OCI-LY3 (cell line): ENCODE data around the gene ACOX1.

Experiments used
- H2AFZ ChIP-seq: fragments of 200-600, 300-600 bp; shearing (Covaris generic); 2 replicates; pipeline ENCODE4 v1.6.0; 2014; ENCODE audit warnings: antibody characterized with exemption, low read depth, low read length
- H3K27ac ChIP-seq: fragments of 200-600, 300-600 bp; sonication (generic); 2 replicates; pipeline ENCODE4 v1.5.1; 2014; ENCODE audit warnings: mild to moderate bottlenecking, low read length, moderate library complexity, mixed read lengths
- H3K27me3 ChIP-seq: fragments of 200-600, 300-600 bp; sonication (generic); 2 replicates; pipeline ENCODE4 v1.6.1; 2014; ENCODE audit warnings: low read depth, low read length, mixed read lengths
- H3K36me3 ChIP-seq: fragments of 200-600, 300-600 bp; sonication (generic); replicated peaks from 2 replicates; pipeline ENCODE3; 2014; ENCODE audit warnings: low read depth, low read length, mixed read lengths
- H3K4me1 ChIP-seq: fragments of 300-600, 200-600 bp; sonication (generic); 2 replicates; pipeline ENCODE4 v1.6.1; 2014; ENCODE audit warnings: low read length, mixed read lengths
- H3K4me2 ChIP-seq: fragments of 200-600, 300-600 bp; sonication (generic); 2 replicates; pipeline ENCODE4 v1.6.1; 2014; ENCODE audit warnings: low read length, mixed read lengths
- H3K4me3 ChIP-seq: fragments of 300-600, 200-600 bp; sonication (generic); 2 replicates; pipeline ENCODE4 v1.5.1; 2014; ENCODE audit warnings: antibody characterized with exemption, mild to moderate bottlenecking, low read length, moderate library complexity
- H3K79me2 ChIP-seq: fragments of 300-600, 200-600 bp; shearing (Covaris generic); 2 replicates; pipeline ENCODE4 v1.6.1; 2014; ENCODE audit warnings: mild to moderate bottlenecking, low read length, mixed read lengths
- H3K9ac ChIP-seq: fragments of 300-600, 200-600 bp; shearing (Covaris generic); 2 replicates; pipeline ENCODE4 v1.6.0; 2014; ENCODE audit warnings: mild to moderate bottlenecking, low read length, moderate library complexity
- H3K9me3 ChIP-seq: fragments of 200-600, 300-600 bp; shearing (Covaris generic); 2 replicates; pipeline ENCODE4 v1.6.1; 2014; ENCODE audit warnings: low read length, mixed read lengths; ENCODE audit not compliant: insufficient read depth
- H4K20me1 ChIP-seq: fragments of 200-600, 300-600 bp; sonication (generic); 2 replicates; pipeline ENCODE4 v1.6.1; 2016; ENCODE audit warnings: low read length, mixed read lengths; ENCODE audit not compliant: insufficient read depth
- CTCF ChIP-seq: fragments of 200-600, 300-600 bp; sonication (generic); IDR thresholded peaks from 2 replicates; pipeline ENCODE4 v1.5.1; 2014; ENCODE audit warnings: antibody characterized with exemption, low read length, low read depth
- EZH2phosphoT487 ChIP-seq: fragments of 200-600 bp; shearing (Covaris generic); IDR thresholded peaks from 2 replicates; pipeline ENCODE4 v1.6.1; 2018; ENCODE audit warnings: antibody characterized with exemption, mixed run types, low read depth

Gene ACOX1

GRCh38 chr17:76024353-76024752, 45.4 kb upstream of the ACOX1 start:
- Histone ChIP-seq H3K27ac (no peak overlapping the region), H3K27me3 (no peaks in the 10 kb centered on the region), H3K4me2 (no peak overlapping the region), H3K4me1 (no peaks in the 10 kb centered on the region), H3K36me3 (no peaks in the 10 kb centered on the region), H3K79me2 (no peaks in the 10 kb centered on the region), H3K4me3 (no peak overlapping the region), H3K9ac (no peak overlapping the region), H3K9me3 (no peaks in the 10 kb centered on the region), H2AFZ (no peak overlapping the region), H4K20me1 (no peaks in the 10 kb centered on the region)
- TF ChIP-seq CTCF (no peak), EZH2phosphoT487 (no peak)

DNA sequence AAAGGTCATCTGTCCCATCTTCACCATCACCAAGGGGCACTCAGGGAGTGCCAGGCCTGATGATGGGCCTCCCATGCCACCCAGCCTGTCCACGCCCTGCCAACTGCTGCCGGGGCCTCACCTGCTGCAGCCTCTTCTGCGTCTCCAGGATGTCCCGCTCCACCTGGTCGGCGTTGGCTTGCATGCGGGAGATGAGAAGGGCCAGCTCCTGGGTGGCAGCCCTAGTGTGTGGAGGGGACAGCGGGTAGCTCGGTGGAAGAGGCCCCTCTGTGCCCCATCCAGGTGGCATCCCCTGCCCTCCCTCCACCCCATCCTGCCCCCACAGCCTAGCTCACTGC, 44.9 kb upstream of the ACOX1 start:
- no peak overlapping the region for H2AFZ ChIP-seq
- H3K79me2 ChIP-seq, result no peaks in the 10 kb centered on the region
- H3K36me3 ChIP-seq, result no peaks in the 10 kb centered on the region
- no peak for TF ChIP-seq CTCF
- TF ChIP-seq EZH2phosphoT487, result no peak
- H3K4me3 ChIP-seq, result no peak overlapping the region
- H4K20me1 ChIP-seq, result no peaks in the 10 kb centered on the region
- no peak overlapping the region for H3K4me2 ChIP-seq
- H3K27me3 ChIP-seq, result no peaks in the 10 kb centered on the region
- H3K4me1 ChIP-seq, result no peaks in the 10 kb centered on the region
- H3K9me3 ChIP-seq, result no peaks in the 10 kb centered on the region
- H3K9ac ChIP-seq, result no peak overlapping the region
- no peak overlapping the region for H3K27ac ChIP-seq

DNA sequence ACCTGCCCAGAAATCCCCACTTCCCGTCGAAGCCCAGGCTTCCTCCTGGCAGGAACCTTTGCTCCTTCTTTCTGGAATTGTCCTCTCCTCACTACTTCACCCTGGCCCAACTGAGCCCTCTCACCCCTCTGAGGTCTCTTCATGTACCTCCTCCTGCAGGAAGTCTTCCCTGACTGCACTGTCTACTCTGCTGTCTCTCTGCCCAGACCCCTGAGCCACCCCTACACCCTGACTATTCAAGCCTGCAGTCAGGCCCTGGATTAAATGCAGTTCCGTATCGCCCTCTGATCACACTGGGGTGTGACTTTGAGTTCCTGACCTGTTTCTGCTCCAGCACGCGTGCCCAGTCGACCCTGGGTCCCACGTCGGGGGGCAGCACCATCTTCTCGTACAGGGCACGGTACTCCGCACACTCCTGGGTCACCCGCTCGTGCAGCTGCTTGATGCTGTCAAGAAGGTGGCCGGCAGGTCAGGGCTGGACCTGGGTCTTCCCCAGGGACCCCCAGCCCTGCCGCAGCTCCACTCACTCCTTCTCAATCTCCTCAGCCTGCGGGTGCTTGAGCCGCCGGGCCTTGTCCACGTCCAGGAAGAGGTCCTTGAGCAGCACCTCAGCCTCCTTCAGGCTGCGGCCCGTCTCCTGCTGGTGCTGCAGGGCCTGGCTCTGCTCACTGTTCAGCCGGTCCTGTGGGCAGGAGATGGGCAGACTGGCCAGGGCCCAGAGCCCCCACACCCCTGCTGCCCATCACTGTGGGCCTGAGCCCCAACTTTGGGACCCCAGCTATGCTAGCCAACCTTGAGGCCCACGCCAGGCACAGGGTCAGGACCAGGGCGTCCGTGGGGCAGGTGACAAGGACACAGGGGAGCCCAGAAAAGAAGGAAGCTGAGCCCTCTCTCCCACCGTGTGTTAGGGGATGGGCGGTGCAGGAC, 44.3 kb upstream of the ACOX1 start:
- TF ChIP-seq EZH2phosphoT487, result no peak
- no peak for TF ChIP-seq CTCF
- no peaks in the 10 kb centered on the region for H4K20me1 ChIP-seq
- H3K9ac ChIP-seq, result no peak overlapping the region
- no peaks in the 10 kb centered on the region for H3K4me1 ChIP-seq
- no peak overlapping the region for H3K27ac ChIP-seq
- no peaks in the 10 kb centered on the region for H3K27me3 ChIP-seq
- no peaks in the 10 kb centered on the region for H3K36me3 ChIP-seq
- no peak overlapping the region for H3K4me3 ChIP-seq
- H3K4me2 ChIP-seq, result no peak overlapping the region
- H3K79me2 ChIP-seq, result no peaks in the 10 kb centered on the region
- H2AFZ ChIP-seq, result no peak overlapping the region
- H3K9me3 ChIP-seq, result no peaks in the 10 kb centered on the region

GRCh38 chr17:76022285-76022684, 43.3 kb upstream of the ACOX1 start:
- Histone ChIP-seq H3K4me1 (no peaks in the 10 kb centered on the region), H3K27me3 (no peaks in the 10 kb centered on the region), H3K36me3 (no peaks in the 10 kb centered on the region), H3K4me3 (no peak overlapping the region), H4K20me1 (no peaks in the 10 kb centered on the region), H3K9ac (no peak overlapping the region), H3K27ac (no peak overlapping the region), H3K4me2 (no peak overlapping the region), H3K79me2 (no peaks in the 10 kb centered on the region), H3K9me3 (no peaks in the 10 kb centered on the region), H2AFZ (no peak overlapping the region)
- no peak for TF ChIP-seq EZH2phosphoT487
- no peak for TF ChIP-seq CTCF
